ENCODE data around the gene PSMD7.
A peak's percentile ranks its signal among the peaks of the same experiment; 100 is the strongest.

Gene PSMD7

DNA sequence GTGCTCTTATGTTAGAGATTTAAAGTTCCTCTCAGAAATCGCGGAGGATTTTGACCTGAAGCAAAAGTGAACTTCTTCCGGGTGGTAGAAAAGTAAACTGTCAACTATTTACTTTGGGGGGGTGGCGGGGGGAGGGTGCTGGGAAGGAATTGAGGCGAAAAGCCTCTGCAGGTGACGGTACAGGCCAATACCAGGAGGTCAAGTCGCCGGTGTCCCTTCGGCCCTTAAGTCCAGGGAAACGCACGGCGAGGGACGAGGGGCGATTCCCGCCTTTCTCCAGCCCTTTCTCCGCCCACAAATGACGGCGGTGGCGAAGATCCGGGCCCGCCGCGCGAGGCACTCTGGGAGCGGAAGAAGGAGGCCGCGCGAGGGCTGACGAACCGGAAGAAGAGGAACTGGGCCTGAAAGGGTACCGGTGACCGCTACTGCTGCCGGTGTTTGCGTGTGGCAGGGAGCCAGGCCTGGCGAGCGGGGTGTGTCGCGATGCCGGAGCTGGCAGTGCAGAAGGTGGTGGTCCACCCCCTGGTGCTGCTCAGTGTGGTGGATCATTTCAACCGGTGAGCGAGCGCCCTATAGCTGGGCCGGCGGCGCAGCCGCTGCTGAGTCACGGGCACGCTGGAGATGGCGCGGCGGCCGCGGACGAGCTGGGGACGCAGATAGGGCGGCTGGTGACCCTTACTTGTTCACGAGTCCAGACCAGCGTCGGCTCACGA is at the start of gene PSMD7:
Gene PSMD7, plus strand, starts transcription at position 383 of the 713 bp plus-strand sequence. Its CDS starts 101 bp downstream, at position 484.
- DNase-seq, result peak; percentile 85

DNA sequence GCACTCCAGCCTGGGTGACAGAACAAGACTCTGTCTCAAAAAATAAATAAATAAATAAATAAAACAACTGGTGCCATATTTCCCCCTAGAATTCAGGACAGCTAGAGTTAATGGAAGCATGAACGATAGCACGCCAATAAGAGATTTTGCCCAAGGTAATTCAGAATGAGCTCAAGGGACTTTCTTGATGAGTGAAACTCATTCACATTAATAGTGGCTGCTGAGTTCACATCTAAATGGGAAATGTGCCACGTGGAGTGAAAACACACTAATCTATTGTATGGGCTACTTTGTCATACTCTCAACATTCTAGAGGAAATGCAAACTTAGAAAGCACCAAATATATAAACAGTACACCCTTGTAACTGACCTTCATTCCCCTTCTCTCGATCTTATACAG is 47.4 kb upstream of the PSMD7 start:
- no peak for DNase-seq

DNA sequence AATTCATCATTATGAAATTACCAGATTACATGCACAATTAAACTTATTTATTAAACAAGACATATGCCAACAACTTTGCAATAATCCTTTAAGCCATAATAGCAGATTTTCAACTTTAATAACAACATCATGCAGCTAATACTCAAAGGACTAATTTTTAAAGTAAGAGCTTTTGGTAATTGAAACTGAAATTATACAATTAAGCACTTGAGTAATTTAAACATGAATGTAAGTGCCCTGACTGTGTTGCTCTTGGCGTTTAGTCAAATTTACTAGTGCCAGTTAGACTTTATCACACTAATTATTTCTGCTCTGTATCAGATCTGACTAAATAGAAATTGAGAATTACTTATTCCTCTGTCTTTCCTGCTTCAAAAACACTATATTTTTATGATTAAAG is 46.8 kb upstream of the PSMD7 start:
- no peak for DNase-seq

DNA sequence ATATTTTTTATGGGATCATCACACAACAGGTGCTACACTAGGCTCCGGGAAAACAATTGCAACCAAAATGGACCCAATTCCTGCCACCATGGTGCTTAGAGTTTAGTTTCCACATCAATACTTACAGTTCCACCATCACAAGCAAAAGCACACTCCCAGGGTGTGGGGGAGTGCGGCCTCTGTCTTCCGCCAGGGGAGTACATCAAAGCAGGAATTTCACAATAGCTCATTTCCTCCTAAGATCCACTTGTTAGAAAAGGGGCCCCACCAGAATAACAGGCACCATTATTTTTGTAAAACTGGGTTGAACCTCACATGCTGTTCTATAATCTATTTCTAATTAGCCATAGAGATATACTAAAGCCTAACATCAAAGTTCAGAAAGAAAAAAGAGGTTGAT is 44.3 kb upstream of the PSMD7 start:
- no peak for DNase-seq

DNA sequence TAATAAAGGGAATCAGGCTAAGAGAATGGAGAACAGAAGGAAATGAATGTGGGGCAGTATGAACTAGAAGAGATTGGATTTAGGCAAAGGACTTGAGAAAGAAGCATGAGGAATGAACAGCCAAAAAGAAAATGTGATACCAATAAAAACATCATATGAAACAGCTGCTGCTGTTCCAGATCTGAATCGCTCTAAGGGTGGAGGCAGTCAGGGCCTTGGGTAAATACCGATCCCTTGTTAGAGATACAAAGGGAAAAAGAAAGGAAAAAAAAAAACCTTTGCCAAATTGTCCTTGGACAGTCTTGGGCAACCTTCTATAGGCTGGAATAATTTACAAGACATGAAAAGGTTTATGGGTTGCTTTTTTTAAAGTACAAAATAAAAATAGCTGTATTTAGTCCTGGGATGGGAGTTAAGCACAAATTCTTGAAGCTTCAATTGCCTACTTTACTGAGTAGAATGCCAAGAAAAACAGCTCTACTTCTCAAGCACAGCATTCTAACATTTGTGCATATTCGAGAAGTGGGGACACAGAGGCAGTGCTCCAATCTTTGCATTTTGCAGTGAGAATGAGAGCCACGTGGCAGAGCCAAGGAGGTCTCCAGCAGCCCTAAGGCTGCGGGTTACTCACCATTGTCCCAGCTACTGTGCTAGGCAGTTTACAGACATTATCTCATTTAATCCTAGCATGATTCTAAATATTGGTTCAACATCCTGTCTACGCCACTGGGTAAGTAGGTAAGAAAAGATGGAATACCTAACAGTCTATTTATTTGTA is 43.3 kb upstream of the PSMD7 start:
- DNase-seq, result no peak

DNA sequence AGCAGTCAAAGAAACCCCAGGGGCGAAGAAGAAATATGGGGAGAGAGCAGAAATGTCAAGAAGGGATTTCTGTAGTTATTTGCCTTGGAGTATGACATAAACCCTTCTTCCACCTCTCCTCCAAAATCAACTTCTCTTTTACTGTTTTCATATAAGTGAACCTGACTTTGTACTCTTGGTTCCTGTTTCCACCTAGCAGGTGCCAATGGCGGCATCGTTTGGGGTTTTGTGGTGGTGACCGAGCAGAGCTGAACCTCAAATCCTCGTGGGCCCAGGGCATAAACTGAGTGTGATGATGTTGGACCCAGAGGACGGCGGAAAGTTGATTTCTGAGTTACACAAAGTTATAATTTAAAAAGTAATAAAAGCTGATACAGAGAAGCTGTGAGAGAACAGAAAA is 39.6 kb upstream of the PSMD7 start:
- DNase-seq, result no peak

DNA sequence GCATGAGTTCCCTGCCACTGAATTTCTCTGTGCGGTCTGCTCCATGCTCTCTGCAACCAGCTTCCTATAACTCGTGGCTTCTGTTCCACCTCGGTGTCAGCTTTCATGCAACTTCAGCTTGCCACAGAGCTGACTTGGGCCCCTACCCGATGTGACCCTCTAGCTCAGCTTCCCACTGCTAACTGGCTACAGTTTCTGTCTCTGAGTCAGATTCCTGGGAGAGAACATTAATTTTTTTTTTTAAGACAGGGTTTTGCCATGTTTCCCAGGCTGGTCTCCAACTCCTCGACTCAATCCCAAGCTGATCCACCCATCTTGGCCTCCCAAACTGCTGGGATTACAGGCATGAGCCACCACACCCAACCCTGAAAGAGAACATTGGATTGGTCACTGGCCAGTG is 35.5 kb upstream of the PSMD7 start:
- no peak for DNase-seq

DNA sequence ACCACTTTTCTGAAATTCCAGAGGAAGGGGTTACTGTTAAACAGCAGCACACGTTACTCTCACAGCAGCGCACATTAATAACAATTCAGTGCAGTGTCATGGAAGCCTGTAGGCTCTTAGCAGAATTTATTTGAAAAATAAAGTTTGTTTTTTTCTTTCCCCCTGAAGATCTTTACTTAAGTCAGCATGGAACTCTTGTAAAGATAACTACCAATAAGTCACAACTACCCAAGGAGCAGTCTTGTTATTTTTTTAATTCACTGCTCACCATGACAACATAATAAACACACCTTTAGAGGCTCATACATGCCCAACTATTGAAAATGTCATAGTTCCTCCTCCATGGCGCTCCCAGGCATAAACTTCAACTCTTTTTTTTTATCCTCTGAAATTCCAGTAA is 31.8 kb upstream of the PSMD7 start:
- DNase-seq, result no peak

DNA sequence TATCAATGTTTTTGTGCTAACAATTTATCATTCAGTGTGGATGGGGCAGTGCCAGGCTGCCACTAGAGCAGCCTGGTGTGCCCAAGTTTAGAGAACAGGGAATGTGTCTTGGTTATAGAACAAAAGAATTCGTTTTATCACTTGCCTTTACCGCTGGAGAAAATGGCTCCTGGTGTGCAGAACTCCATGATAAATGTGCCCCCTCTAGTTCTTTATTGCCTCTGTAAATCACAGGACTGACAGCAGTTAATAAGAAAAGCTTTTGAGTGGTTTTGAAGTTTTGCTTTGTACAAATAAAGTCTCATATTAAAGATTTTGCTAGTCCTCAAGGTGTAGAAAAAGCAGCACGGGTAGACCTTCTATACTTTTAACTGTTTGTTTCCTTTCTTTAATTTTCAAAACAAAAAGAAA is 28.2 kb upstream of the PSMD7 start:
- no peak for DNase-seq

DNA sequence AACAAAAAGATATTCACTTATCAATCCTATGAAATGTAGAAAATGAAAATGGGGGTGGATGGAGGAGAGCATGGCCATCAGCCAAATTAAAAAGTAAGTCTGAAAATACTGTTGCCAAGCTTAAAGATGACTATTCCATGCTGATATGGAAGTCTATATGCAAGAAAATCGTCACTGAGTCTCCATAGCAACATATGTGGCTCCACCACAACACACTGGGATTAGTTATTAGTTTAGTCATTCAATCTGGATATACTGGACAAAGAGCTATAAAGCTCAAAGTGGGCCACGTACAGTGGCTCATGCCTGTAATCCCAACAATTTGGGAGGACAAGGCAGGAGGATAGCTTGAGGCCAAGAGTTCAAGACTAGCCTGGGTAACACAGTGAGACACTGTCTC is 24.7 kb upstream of the PSMD7 start:
- DNase-seq, result no peak

DNA sequence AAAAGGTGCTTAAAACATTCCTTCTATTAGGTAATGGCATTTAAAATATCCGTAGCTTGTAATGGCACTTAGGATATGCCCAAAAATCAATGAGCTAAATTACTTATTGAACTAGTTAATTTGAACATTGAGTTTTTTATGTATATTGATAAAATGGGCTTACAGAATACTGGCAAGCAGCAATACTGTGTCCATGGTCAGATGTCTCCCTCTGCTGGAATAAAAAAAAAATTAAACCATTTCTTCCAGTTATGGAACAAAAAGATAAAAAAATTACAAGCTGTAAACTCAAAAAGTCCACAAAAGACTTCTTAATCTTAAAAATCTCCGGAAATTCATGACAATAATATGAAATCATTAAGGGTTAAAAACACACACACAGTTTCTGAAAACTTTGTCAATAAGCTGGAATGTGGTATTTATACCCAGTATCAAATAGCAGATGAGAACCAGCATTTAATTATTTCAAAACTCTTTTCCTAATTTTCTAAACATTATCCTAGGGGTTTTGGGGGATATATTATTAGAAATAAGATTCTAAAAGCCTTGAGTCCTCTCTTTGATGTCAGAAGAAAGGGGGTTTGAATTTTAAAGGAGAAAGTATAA is 21.5 kb upstream of the PSMD7 start:
- DNase-seq, result no peak

DNA sequence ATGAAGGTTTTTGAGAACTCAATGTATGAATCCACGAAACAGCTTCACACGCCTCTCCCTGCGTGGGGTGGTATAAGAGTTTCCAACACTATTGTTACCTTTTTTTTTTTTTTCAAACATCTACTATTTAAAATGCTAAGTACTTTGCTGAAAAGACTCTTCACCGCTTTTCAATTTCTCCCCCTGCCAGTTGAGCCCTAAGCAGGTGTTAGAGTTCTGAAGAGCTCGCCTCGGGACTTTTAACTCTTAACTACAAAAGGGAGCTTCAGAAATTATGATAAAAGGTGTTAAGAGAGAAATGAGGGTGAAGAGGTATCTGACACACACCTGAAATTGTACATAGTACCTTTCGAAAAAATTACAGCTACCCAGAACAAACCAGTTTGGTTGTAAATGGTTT is 20.9 kb upstream of the PSMD7 start:
- no peak for DNase-seq

DNA sequence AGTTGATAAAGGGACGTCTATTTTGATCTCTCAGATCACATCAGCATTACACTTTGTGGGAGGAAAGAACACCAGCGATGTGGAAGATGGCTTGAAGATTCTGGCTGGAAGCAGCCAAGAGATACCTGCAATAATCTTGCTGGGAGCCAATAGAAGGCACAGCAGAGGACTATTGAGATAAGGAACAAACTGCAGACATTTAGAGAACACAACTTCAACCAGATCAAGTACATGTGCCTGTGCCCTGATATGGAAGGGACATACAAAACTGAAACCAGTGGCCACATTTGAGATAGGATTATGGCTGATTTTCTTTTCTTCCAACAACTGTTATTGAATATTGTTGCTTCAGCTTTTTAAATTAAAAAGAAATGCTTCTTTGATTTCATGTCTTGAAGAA is 18.6 kb upstream of the PSMD7 start:
- DNase-seq, result no peak

DNA sequence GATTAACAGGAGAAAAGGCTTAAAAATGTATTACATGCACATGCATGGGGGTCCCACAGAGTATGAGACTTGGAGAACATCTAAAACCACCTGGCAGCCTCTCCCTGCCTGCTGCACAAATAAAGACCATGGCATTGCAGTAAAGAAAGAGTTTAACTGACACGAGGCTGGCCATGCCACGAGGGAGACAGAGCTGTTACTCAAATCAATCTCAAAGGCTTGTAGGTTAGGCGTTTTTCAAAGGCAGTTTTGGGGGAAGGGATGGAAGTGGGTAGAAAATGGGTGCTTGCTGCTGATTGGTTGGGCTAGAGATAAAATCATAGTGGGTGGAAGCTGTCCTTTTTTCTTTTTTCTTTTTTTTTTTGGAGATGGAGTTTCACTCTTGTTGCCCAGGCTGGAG is 17.3 kb upstream of the PSMD7 start:
- no peak for DNase-seq

DNA sequence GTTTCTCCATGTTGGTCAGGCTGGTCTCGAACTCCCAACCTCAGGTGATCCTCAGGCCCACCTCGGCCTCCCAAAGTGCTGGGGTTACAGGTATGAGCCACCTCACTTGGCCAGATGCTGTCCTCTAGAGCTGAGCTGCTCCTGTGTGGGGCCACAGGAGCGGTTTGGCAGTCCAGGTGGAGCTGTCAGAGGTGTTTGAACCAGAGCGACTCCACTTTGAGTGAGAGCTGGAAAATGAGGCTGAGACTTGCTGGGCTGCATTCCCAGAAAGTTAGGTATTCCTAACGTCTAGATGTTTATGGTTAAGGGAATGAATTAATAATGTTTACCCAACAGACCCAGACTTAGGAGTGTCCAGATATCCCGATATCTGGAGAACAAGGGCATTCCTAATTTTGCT is 16.8 kb upstream of the PSMD7 start:
- no peak for DNase-seq

DNA sequence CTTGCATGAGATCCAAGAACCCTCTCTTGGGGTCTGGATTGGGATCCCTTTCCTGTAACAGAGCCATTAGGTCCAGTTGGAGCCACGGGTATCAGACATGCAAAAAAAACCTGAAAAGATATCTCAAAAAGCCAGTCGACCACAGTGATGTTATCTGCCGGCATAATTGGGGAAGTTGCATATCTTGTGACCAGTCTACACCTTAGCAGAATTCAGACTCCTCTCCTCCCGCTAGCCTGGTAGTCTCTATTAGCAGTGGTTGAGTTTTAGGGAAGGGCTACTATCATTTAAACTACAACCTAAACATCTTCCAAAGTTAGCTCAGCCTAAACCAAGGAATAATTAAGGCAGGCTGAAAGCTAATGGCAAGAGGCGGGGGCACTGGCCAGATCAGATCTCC is 16.2 kb upstream of the PSMD7 start:
- DNase-seq, result no peak

DNA sequence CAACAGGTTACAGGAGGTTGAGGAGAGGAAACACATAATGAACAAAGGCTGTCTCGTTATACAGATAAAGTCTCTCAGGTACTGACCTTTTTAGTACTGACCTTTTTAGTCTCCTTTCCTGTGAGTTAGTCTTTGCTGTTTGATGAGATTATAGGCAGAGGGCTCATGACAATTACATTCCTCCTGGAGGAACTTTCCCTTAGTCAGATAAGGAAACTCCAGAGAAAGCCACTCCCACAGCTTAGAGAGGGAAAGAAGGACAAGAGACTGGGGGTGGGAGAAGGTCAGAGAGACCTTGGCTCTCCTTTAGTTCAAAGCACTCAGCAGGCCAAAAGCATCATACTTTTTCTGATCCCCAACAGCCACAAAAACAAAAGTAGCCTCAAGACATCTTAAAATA is 15.3 kb upstream of the PSMD7 start:
- no peak for DNase-seq

DNA sequence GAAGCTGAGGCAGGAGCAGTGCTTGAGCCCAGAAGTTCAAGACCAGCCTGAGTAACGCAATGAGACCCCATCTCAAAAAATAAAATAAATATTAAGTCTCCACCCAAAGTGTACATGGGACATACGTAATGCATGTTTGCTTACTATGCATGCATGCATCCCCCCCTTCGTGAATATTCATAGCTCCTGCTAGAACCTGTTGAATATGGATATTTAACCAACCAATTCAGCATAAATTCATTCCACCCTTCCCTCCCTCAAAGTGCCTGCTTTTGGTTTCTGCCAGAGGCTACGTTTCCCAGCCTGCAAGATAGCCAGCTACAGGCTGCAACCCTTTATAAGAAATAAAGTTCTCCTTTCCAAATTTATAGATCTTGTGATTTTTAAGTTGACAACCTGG is 12.9 kb upstream of the PSMD7 start:
- no peak for DNase-seq

DNA sequence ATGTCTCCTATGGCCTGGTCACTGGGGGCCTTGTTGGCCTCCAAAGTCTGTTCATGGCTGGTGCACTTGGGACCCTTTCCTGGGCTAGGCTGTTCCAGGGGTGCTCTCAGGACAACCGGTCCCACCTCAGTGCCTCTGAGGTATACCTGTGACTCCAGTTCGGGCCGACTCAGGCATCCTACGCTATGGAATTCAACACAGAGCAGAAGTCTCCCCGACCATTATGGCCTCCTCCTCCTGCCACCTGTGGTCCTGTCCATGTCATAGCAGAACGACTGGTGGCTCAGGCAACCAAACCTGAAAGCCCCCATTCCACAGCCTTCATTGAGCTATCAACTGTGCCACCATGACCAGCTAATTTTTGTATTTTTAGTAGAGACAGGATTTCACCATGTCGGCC is 8.5 kb upstream of the PSMD7 start:
- DNase-seq, result no peak

DNA sequence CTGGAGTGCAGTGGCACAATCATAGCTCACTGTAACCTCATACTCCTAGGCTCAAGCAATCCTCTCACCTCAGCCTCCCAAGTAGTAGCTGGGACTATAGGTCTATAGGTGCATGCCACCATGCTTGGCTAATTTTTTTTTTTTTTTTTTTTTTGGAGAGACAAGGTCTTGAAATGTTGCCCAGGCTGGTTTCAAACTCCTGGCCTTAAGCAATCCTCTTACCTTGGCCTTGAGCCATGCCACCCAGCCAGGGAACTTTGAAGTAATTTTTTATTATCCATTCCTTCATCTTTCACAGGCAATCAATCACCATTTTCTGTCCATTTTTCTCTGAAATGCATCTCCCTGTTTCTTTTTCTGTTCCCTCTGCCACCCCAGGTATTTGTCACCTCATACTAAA is 6.3 kb upstream of the PSMD7 start:
- DNase-seq, result no peak

DNA sequence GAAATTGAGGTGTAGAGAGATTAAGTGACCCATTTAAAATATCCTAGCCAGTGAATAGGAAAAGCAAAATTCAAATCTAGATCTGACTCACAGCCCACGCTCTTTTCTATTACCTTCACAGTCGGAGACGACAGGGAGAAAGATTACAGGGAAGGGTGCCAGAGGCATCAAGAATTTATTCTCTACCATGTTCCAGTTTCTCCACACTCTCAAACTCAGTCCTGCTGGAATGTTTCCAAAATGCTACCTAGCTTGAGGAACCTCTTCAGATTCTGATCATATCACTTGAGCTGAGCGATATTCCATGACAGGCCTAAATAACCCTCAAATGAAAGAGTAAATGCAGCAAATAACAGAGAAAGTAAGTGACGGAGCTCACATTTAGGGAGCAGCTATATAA is 5.4 kb upstream of the PSMD7 start:
- DNase-seq, result no peak

DNA sequence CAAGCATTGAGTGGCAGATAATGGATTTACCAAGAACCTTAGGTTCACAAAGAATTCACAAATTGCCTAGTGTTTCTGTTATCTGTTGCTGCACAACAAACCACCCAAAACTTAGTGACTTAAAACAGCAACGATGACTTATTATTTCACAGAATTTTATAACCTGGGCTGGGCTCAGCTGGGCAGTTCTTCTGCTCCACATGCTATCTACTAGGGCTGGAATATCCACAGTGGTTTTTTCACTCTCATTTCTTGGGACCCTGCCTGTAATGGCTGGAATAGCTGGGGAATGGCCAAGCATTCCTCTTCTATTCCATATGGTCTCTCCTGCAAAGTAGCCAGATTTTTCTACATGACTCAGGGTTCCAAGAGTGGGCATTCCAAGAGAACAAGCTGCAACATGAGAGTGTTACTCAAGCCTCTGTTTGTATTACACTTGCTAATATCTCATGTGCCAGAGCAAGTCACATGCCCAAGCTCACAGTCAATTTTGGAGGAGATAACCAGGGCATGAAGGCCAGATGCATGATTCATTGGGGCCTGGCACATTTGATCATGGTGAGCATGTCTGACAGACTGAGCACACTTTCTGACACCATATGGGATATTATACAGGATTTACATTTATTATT is 4.9 kb upstream of the PSMD7 start:
- no peak for DNase-seq

DNA sequence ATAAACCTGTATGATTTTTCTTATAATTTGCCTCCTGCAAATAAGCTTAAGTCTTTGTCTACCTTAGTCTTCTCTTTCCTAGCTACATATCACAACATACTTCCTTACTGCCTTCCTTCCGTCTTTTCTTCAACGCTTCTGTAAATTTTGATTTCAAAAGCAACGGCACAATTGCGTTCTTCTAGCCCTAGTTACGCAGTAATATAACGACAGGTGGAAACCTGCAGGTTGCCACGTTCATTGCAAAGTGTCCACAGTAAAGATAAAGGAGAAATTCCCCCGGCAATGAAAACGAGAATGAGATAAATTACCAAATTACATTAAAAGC is 546 bp upstream of the PSMD7 start:
- DNase-seq, result no peak

DNA sequence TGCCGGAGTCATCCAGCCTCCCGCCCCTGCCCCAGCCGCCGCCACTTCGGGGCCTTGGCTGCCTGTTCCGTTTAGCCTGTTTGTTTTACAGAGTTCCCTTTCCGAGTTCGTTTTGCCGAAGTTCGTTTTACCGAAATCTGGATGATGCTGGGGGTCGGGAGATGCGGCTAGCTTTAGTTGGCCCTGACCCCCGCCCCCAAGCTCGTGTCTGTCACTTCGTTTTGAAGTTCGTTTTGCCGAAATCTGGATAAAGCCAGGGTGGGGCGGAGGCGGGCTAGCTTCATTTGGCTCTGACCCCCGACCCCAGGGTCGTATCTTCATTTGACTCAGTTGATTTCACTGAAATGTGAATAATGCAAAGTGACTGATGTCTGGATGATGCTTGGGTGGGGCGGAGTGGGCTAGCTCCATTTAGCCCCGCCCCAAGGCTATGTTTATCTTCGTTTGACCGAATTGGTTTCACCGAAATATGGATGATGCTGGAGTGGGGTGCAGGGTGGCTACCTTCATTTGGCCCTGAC is 591 bp downstream of the PSMD7 start:
- no peak for DNase-seq
